EH (cell line): ENCODE results near the gene RAB4A.
A peak's percentile ranks its signal among the peaks of the same experiment; 100 is the strongest.

Source experiments
- DNase-seq: peaks from one replicate; pipeline ENCODE4 v3.0.0-alpha.2; 2015; ENCODE audit warnings: low read depth

RAB4A gene

GRCh38 chr1:229270547-229271447 lies at the start of gene RAB4A:
Gene RAB4A (plus strand): TSS chr1:229271111. CDS start chr1:229271340, 229 bp downstream.
- DNase-seq, result peak; percentile 88

DNA sequence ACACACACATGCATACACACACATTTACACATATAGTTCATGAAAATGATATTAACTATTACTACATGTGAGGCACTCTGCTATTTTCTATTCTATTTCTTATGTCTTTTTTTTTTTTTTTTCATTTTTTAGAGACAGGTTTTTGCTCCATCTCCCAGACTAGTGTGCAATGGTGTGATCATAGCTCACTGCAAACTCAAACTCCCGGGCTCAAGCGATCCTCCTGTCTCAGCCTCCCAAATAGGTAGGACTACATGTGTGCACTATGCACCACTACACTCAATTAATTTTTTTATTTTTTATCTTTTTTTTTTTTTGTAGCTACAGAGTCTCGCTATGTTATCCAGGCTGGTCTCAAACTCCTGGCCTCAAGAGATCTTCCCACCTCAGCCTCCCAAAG lies 48.8 kb upstream of the RAB4A start:
- no peak for DNase-seq

DNA sequence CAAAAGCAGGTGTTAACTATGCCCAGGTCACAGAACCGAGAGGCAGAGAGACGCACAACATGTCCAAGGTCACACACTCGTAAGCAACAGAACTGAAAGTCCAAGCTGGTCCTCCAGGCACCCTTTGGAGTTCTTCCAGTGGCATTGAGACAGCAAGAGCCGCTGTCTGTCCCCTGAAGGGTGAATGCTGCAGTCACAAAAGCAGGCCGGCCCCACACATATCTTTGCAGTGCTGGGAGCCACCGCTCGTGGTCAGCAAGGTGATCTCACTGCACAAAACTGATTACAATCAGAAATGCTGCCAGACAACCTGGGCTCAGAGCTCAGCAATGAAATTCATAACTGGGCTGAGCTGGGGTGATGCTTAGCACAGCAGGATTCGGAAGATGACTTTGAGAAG lies 47.4 kb upstream of the RAB4A start:
- DNase-seq, result no peak

- DNase-seq, result peak; percentile 22
Measured at GRCh38 chr1:229224308-229224707, 46.6 kb upstream of the RAB4A start.

DNA sequence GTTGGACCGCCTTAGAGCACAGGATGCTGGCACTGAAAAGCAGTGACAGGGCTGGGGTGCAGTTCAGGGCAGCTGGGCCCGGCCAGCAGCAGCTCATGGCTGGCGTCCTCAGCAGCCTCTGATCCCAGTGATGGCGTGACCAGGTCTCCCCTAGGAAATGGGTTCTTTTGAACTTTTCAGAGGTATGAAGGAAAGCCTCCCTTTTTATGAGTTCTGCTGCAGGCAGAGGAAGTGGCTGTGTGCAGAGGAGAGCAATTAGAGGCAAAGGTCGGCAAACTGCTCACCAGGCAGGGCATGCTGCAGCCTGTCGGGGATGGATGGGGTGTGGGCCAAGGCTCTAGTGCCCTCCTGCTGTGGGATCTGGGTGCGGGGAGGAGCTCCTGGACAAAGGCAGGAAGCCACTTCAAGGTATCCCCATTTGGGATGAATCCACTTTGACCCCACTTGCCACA lies 45.6 kb upstream of the RAB4A start:
- no peak for DNase-seq

DNA sequence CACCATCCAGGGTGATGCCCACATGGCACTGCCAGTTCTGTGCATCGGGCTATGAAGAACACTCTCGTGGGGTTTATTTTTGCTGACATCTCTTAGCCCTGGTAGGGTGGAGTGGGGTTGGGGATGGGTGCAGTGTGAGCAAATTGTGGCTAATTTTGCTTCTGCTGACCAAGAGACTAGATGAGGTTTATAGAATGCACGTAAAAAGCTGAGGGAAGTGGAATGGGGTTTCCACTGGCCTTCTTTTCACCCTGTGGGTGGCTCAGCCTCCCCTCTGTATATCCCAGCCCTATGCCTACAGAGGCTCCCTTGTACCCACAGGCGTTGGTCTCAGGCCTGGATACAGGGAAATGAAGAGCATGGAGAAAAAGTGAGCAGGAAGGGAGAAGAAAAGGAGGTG lies 44.1 kb upstream of the RAB4A start:
- DNase-seq, result no peak

DNA sequence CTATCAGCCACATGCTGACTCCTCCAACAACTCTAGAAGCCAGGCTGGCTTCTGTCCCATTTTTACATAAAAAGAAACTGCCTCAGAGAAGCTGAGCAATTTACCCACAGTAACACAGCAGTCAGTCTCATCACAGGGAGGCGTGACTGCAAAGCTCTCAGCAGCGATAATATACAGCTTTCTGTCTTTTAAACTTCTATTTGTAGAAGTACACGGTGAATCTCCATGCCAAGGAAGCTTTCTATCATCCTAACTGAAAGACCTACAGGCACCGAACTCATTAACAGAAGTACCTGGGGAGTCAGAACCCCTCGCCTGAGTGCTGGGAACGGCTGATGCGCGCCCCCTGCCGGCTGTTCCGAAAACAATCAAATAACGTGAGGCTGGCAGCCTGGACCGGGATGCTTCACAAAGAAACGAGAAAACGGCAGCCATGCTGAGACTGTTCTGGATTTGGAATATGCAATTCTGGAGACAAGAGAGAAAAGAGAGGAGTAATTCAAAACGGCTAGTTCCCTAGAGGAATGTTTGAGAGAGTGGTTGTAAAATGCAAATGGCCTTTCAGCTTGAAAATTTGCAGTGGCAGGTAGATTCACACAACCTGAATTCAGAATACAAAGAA lies 43.5 kb upstream of the RAB4A start:
- DNase-seq, result peak; percentile 66

DNA sequence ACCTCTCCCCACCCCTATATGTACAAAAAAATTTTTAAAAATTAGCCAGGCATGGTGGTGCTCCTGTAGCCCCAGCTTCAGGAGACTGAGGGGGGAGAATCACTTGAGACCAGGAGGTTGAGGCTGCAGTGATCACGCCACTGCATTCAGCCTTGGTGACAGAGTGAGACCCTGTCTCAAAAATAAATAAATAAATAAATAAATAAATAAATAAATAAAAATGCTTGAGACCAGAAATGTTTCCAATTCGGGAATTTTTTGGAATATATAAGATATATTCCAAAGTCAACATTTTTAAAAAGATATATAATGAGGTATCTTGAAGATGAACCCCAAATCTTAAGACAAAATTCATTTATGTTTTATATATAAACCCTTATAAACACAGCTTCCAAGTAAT lies 42.4 kb upstream of the RAB4A start:
- no peak for DNase-seq

DNA sequence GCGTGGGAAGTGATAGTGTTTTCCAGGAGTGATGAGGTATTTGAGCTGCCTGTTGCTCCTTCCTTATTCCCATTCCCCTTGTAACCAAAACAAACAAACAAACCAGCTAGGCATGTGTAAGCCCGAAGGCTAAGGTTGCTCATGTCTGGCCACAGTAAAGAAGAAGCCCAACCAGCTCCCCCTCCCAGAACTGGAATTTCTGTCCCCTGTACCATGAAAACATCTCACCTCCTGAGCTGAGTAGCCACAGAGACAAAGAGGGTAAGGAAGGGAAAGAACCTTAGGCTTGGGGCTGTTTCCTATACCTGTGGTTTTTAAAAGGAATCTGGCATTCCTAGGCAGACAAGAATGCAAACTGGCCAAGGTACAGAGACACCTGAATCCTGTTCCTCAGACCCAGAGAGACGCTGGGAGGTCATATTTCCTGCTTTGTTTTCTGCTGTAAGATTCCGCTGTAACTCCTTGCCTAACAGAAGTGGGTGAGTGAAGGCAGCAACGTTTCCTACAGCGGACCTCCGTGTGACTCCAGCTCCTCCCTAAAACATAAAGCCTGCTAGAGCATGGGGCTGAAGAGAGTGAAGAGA lies 41.7 kb upstream of the RAB4A start:
- DNase-seq, result no peak

GRCh38 chr1:229229721-229230139 lies 41.2 kb upstream of the RAB4A start:
- DNase-seq, result no peak

DNA sequence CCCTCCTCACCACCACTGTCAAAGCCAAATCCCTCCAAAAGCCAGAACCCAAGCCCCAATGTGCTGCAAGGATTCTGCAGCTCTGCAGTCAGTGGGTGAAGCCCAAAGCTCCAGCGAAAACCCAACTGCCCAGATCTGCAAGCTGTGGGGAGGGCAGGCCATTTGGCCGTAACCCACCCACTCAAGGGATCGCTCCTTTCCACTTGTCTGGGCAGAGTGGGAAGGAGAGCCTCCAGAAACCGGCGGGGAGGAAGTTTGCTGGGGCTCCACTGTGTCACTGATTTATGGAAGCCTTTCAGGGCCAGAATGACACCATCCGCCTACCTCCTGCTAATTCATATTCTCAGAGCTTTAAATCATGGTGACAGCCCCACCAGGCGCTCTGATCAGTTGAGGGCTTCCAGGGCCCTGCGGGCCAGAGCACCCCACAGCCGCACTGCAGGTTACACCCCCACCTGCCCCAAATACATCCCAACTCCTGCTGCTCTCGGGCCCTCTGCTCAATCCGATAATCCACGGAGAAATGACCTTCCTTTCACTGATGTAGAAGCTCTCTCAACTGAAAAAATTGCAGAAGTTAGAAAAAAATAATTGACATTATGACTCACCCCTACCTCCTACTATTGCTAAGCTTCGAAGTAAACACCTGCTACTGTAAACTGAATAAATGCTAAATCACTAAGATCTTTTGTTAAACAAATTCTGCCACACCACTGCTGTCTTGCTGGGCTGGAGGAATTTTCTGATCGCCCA lies 40.6 kb upstream of the RAB4A start:
- DNase-seq, result no peak

GRCh38 chr1:229230893-229231753 lies 39.8 kb upstream of the RAB4A start:
- no peak for DNase-seq

DNA sequence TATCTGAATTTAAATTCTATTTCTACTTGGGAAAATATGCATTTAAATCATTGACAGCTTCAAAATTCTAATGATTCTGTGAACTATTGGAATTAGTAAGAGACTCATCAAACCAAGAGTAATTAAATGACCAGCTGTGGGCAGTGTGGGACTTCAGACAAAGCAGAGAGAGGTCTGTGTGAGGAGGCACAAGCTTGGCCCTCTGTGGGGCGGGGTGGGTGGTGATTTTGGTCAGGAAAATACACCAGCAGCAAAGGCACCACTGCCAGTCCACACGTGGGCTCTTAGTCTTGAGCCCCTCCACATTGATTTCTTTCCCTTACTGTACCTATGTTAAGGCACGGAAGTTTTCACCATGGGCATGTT lies 39.2 kb upstream of the RAB4A start:
- no peak for DNase-seq

DNA sequence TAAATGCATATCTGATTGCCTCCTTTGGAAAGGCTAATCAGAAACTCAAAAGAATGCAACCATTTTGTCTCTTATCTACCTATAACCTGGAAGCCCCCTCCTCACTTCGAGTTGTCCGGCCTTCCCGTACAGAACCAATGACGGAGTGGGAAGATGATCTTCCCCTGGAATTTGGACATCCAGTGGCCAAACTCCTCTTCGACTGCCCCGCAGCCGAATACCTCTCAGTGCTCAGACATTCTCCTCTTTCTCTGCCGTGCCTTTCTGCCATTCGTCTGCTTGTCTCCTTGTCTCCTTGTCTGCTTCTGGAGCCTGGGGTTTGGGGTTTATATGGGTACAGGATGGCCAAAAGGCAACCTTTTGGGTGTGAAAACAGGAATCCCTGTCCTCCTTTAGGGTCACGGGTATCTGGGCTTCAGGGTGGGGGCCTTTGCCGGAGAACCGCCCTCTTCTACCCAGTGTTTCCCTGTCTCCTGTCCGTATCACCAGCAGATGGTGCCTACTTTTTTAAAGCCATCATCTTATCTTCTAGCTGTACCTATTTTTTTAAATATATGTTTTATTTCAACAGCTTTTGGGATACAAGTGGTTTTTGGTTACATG lies 35.9 kb upstream of the RAB4A start:
- no peak for DNase-seq

DNA sequence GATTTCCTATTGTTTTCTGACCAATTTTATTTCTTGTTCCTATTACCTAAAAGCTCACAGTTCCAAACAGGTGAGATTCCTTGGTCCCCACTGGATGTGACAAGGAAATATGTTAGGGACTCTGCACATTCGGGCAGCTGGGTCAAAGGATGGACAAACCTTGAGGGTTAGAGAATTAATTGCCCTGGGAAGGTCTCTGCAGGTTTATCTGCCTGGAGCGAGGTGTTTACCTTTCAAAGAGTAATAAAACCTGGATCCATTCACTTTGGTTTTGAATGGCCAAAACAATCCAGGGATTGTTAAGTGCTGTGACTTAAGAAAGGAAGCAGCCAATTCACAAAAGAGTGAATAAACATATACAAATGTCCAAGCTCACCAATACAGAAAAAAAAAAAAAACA lies 33.6 kb upstream of the RAB4A start:
- DNase-seq, result no peak

DNA sequence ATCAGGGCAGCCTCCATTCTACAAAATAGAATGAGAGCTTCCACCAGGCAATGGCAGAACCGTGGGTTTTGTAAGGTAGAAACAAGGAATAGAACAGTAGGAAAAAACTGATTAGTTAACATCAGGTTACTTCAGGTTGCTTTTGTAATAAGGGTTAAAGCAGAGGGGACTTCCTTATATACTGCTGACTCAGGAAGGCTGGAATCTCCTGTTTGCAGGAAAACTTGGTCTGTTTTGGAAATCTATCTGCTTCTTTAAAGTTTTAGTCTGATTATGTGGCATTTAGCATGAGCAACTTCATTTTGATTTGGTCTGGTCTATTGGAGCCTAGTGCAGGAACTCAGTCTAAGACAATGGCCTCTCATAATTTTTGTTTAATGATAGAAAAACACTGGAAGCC lies 32.7 kb upstream of the RAB4A start:
- DNase-seq, result no peak

- peak; percentile 36 for DNase-seq
Measured at GRCh38 chr1:229238674-229239415, 32.1 kb upstream of the RAB4A start.

GRCh38 chr1:229240532-229240931 lies 30.4 kb upstream of the RAB4A start:
- no peak for DNase-seq

DNA sequence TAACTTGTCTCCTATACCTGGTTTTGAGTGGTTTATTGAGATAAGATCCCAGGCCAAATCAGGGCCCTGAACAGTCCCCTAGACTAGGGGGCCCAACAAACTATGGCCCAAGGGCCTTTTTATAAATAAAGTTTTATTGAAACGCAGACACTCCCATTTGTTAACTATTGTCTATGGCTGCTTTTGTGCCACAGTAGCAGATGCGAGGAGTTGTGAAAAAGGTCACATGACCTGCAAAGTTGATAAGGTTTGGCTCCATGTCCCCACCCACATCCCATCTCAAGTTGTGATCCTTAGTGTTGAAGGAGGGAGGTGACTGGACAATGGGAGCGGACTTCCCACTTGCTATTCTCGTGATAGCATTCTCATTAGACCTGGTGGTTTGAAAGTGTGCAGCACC lies 29.5 kb upstream of the RAB4A start:
- DNase-seq, result no peak

GRCh38 chr1:229243638-229244037 lies 27.3 kb upstream of the RAB4A start:
- DNase-seq, result no peak
